Ishikawa (cell line): ENCODE measurements around the gene PARK7.
A peak's percentile ranks its signal among the peaks of the same experiment; 100 is the strongest.

Experiments
- CEBPB ChIP-seq: IDR thresholded peaks from 2 replicates; pipeline ENCODE4 v1.6.1; 2012
- CREB1 ChIP-seq: IDR thresholded peaks from 2 replicates; pipeline ENCODE4 v1.6.1; 2012; ENCODE audit warnings: low read depth
- EGR1 ChIP-seq: IDR thresholded peaks from 2 replicates; pipeline ENCODE4 v1.6.1; 2012
- EP300 ChIP-seq: IDR thresholded peaks from 2 replicates; pipeline ENCODE4 v1.6.1; 2012; ENCODE audit warnings: borderline replicate concordance
- FOXM1 ChIP-seq: IDR thresholded peaks from 2 replicates; pipeline ENCODE4 v1.6.1; 2012; ENCODE audit warnings: low read depth, borderline replicate concordance
- MAX ChIP-seq: IDR thresholded peaks from 2 replicates; pipeline ENCODE4 v1.6.1; 2012
- NFIC ChIP-seq: IDR thresholded peaks from 2 replicates; pipeline ENCODE4 v1.6.1; 2012
- RAD21 ChIP-seq: IDR thresholded peaks from 2 replicates; pipeline ENCODE4 v1.6.1; 2012; ENCODE audit warnings: low read depth
- TAF1 ChIP-seq: IDR thresholded peaks from 2 replicates; pipeline ENCODE4 v1.6.1; 2012; ENCODE audit warnings: low read depth, mild to moderate bottlenecking
- TCF12 ChIP-seq: IDR thresholded peaks from 2 replicates; pipeline ENCODE4 v1.6.1; 2012; ENCODE audit warnings: low read depth
- TEAD4 ChIP-seq: IDR thresholded peaks from 2 replicates; pipeline ENCODE4 v1.6.1; 2012
- USF1 ChIP-seq: IDR thresholded peaks from 2 replicates; pipeline ENCODE4 v1.6.1; 2012
- YY1 ChIP-seq: IDR thresholded peaks from 2 replicates; pipeline ENCODE4 v1.6.1; 2012; ENCODE audit warnings: low read depth
- ZBTB7A ChIP-seq: IDR thresholded peaks from 2 replicates; pipeline ENCODE4 v1.6.1; 2012; ENCODE audit warnings: low read depth
- TF ChIP-seq, protein P1 (sequence below): IDR thresholded peaks from 2 replicates; pipeline ENCODE4 v1.6.1; 2012; ENCODE audit warnings: low read depth, mild to moderate bottlenecking

The PARK7 gene

GRCh38 chr1:7961216-7962013 is at the start of gene PARK7:
Gene PARK7, plus strand, starts transcription at chr1:7961711. Its CDS starts 1,075 bp downstream, at chr1:7962786.
- TF ChIP-seq TEAD4, result no peak
- TF ChIP-seq EGR1, result peak; percentile 19; the same call in 1 of the 2 replicates
- TF ChIP-seq CEBPB, result no peak
- TF ChIP-seq FOXM1, result no peak
- 0 out of 2 replicates have a peak, but pooled peaks have one; percentile 13 for TF ChIP-seq NFIC
- TF ChIP-seq, protein P1, sequence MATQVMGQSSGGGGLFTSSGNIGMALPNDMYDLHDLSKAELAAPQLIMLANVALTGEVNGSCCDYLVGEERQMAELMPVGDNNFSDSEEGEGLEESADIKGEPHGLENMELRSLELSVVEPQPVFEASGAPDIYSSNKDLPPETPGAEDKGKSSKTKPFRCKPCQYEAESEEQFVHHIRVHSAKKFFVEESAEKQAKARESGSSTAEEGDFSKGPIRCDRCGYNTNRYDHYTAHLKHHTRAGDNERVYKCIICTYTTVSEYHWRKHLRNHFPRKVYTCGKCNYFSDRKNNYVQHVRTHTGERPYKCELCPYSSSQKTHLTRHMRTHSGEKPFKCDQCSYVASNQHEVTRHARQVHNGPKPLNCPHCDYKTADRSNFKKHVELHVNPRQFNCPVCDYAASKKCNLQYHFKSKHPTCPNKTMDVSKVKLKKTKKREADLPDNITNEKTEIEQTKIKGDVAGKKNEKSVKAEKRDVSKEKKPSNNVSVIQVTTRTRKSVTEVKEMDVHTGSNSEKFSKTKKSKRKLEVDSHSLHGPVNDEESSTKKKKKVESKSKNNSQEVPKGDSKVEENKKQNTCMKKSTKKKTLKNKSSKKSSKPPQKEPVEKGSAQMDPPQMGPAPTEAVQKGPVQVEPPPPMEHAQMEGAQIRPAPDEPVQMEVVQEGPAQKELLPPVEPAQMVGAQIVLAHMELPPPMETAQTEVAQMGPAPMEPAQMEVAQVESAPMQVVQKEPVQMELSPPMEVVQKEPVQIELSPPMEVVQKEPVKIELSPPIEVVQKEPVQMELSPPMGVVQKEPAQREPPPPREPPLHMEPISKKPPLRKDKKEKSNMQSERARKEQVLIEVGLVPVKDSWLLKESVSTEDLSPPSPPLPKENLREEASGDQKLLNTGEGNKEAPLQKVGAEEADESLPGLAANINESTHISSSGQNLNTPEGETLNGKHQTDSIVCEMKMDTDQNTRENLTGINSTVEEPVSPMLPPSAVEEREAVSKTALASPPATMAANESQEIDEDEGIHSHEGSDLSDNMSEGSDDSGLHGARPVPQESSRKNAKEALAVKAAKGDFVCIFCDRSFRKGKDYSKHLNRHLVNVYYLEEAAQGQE, result no peak
- TF ChIP-seq ZBTB7A, result peak; percentile 44; the same call in 1 of the 2 replicates
- TF ChIP-seq RAD21, result no peak
- peak; percentile 96 for TF ChIP-seq TAF1
- no peak for TF ChIP-seq USF1
- peak; percentile 90 for TF ChIP-seq MAX
- peak; percentile 82 for TF ChIP-seq CREB1
- peak; percentile 20; the same call in 1 of the 2 replicates for TF ChIP-seq YY1
- peak; percentile 76 for TF ChIP-seq EP300
- TF ChIP-seq TCF12, result peak; percentile 60; the same call in 1 of the 2 replicates

GRCh38 chr1:7912145-7912544 is 49.4 kb upstream of the PARK7 start:
- TF ChIP-seq EGR1 (no peak), EP300 (no peak), MAX (no peak), TCF12 (no peak)

DNA sequence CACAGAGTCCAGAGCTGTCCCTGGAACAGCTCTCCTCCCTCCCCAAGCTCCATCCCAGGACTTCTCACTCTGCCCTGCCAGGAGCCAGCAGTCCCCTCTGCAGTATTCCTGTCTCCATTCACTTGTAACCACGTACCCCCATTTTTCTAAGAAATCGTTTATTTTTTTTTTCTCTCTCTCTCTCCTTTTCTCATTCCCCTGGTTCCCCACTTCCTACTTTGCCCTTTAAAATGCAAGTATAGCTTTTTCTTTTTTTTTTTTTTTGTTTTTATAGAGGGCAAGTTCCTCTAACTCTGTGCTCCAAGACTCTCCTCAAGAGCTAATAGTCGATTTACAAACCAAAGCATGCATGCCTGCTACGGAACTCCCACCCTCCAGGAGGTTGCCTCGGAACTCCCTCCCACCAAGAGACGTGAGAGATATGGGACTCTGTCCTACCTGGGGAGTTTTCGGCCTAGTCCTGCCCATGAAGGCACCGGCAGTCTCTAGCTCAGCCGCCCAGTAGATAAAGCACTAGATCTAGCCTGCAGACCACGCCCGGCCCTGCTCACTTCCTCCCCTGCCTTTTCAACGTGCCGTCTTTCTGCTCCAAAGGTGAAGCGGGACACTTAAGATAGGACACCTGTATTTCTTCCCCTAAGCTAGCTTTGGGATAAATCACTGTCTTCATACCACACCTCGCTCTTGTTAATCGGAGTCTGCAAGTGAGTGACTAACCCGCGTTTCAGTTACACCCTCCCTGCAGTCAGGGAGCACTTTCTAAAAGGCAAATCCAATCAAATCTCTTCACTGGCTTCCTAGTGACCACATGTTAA is 48.6 kb upstream of the PARK7 start:
- no peak for TF ChIP-seq RAD21
- TF ChIP-seq MAX, result no peak
- TF ChIP-seq, protein P1, result no peak
- no peak for TF ChIP-seq TEAD4
- TF ChIP-seq EP300, result no peak
- TF ChIP-seq USF1, result no peak

- TF ChIP-seq CEBPB, result no peak
- no peak for TF ChIP-seq RAD21
- no peak for TF ChIP-seq MAX
Measured at GRCh38 chr1:7915826-7916500, 45.5 kb upstream of the PARK7 start.

- TF ChIP-seq CREB1, result no peak
Measured at GRCh38 chr1:7916501-7916830, 45.0 kb upstream of the PARK7 start.

DNA sequence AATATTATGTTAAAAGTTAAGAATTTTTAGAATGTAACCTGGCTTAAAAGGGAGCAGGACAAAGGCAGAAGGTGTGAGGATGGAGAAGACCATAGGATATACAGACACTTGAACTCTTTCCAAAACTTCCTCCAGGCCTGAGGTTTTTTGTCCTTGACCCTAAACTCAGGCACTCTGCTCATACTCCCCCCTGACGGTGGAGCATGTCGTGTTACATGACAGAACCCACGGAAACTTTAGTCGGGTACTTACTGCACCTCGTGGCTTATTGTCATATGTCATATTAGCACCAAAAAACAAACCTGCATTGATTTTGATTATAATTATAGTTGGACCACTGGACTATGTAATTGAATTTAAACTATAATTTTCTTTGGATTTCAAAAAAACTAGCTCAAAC is 41.6 kb upstream of the PARK7 start:
- TF ChIP-seq YY1, result no peak
- no peak for TF ChIP-seq FOXM1
- TF ChIP-seq EP300, result no peak
- TF ChIP-seq USF1, result no peak
- TF ChIP-seq MAX, result no peak
- TF ChIP-seq TCF12, result no peak
